MM.1S (cell line): ENCODE results near the gene CSF1R.

Experiments used
- DNase-seq: peaks from one replicate; pipeline ENCODE4 v3.0.0-alpha.2; 2015
- H2AFZ ChIP-seq: fragments of 300-600 bp; sonication (generic); 2 replicates; pipeline ENCODE4 v1.6.0; 2016; ENCODE audit warnings: antibody characterized with exemption, low read length
- H3F3A ChIP-seq: fragments of 300-600 bp; sonication (generic); 2 replicates; pipeline ENCODE4 v1.6.1; 2016; ENCODE audit warnings: mild to moderate bottlenecking, antibody characterized with exemption, low read length, moderate library complexity, mixed read lengths; ENCODE audit not compliant: insufficient read depth
- H3K27ac ChIP-seq: fragments of 300-600 bp; sonication (generic); 2 replicates; pipeline ENCODE4 v1.5.1; 2016; ENCODE audit warnings: mild to moderate bottlenecking, low read length
- H3K27me3 ChIP-seq: fragments of 300-600 bp; sonication (generic); replicated peaks from 2 replicates; pipeline ENCODE4 v1.6.0; 2016; ENCODE audit warnings: low read length; ENCODE audit not compliant: insufficient read depth
- H3K36me3 ChIP-seq: fragments of 300-600 bp; sonication (generic); replicated peaks from 2 replicates; pipeline ENCODE4 v1.6.1; 2016; ENCODE audit warnings: mild to moderate bottlenecking, low read length, mixed read lengths; ENCODE audit not compliant: insufficient read depth
- H3K4me1 ChIP-seq: fragments of 300-600 bp; sonication (generic); 2 replicates; pipeline ENCODE4 v1.6.1; 2016; ENCODE audit warnings: low read length, mixed read lengths
- H3K4me2 ChIP-seq: fragments of 300-600 bp; sonication (generic); 2 replicates; pipeline ENCODE4 v1.6.0; 2016; ENCODE audit warnings: low read depth, low read length
- H3K4me3 ChIP-seq: fragments of 300-600 bp; sonication (generic); 2 replicates; pipeline ENCODE4 v1.5.1; 2016; ENCODE audit warnings: low read length, mixed read lengths
- H3K79me2 ChIP-seq: fragments of 300-600 bp; sonication (generic); 2 replicates; pipeline ENCODE4 v1.6.1; 2016; ENCODE audit warnings: mixed run types, low read length, mixed read lengths
- H3K9ac ChIP-seq: fragments of 300-600 bp; sonication (generic); 2 replicates; pipeline ENCODE4 v1.6.1; 2016; ENCODE audit warnings: low read length, mixed read lengths
- H3K9me2 ChIP-seq: fragments of 300-600 bp; sonication (generic); replicated peaks from 2 replicates; pipeline ENCODE4 v1.6.1; 2016; ENCODE audit warnings: mild to moderate bottlenecking, low read length, mixed read lengths; ENCODE audit not compliant: insufficient read depth
- H3K9me3 ChIP-seq: fragments of 300-600 bp; sonication (generic); replicated peaks from 2 replicates; pipeline ENCODE4 v1.6.1; 2016; ENCODE audit warnings: mild to moderate bottlenecking, low read length, mixed read lengths; ENCODE audit not compliant: insufficient read depth
- H4K20me1 ChIP-seq: fragments of 300-600 bp; sonication (generic); 2 replicates; pipeline ENCODE4 v1.6.1; 2016; ENCODE audit warnings: mild to moderate bottlenecking, low read length, moderate library complexity, mixed read lengths; ENCODE audit not compliant: insufficient read depth
- CTCF ChIP-seq: fragments of 300-600 bp; sonication (generic); IDR thresholded peaks from 2 replicates; pipeline ENCODE4 v1.5.1; 2016; ENCODE audit warnings: antibody characterized with exemption, low read length, mixed read lengths
- EZH2 ChIP-seq: fragments of 300-600 bp; sonication (generic); optimal IDR thresholded peaks from 2 replicates; pipeline ENCODE3; 2017; ENCODE audit warnings: low read depth, mild to moderate bottlenecking, antibody characterized with exemption, low read length, mixed read lengths
- EZH2phosphoT487 ChIP-seq: fragments of 300-600 bp; sonication (generic); IDR thresholded peaks from 2 replicates; pipeline ENCODE4 v1.6.1; 2018; ENCODE audit warnings: antibody characterized with exemption, low read length

CSF1R gene

GRCh38 chr5:150057511-150057910, 28.8 kb downstream of the CSF1R start:
- H3K4me1 ChIP-seq: no peaks in the 10 kb centered on the region
- H3K27me3 ChIP-seq: no peaks in the 10 kb centered on the region
- H3F3A ChIP-seq: no peaks in the 10 kb centered on the region
- H3K9me3 ChIP-seq: no peaks in the 10 kb centered on the region
- no peaks in the 10 kb centered on the region for H3K36me3 ChIP-seq
- no peak for DNase-seq
- H4K20me1 ChIP-seq: no peaks in the 10 kb centered on the region
- no peak overlapping the region for H3K27ac ChIP-seq
- H3K4me2 ChIP-seq: no peak overlapping the region
- no peak overlapping the region for H3K9ac ChIP-seq
- TF ChIP-seq EZH2phosphoT487: no peak
- TF ChIP-seq EZH2: no peak
- TF ChIP-seq CTCF: no peak
- no peaks in the 10 kb centered on the region for H3K9me2 ChIP-seq
- H3K4me3 ChIP-seq: no peak overlapping the region
- no peaks in the 10 kb centered on the region for H3K79me2 ChIP-seq
- H2AFZ ChIP-seq: no peak overlapping the region

DNA sequence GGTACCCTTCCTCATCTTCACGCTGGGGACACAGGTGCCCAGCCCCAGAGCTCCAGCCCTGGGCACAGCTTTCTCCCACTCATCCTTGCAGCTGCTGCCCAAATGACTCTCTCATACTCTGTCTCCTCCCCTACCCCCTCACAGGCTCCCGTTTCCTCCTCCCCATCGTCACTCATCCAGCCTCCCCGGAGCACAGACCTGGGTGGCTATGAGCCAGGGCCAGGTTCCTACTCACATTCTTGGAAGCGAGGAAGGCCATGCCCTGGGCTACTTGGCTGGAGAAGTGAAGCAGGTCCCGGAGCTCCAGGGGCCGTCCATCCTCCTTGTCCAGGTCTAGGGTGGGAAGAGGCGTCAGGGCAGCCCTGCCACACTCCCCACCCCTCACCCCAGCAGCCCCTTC, 29.3 kb downstream of the CSF1R start:
- Histone ChIP-seq H2AFZ (no peak overlapping the region), H3K79me2 (no peaks in the 10 kb centered on the region), H3K27ac (no peak overlapping the region), H3K4me1 (no peaks in the 10 kb centered on the region), H3K4me2 (no peak overlapping the region), H3K4me3 (no peak overlapping the region), H3K9ac (no peak overlapping the region), H4K20me1 (no peaks in the 10 kb centered on the region), H3K27me3 (no peaks in the 10 kb centered on the region), H3F3A (no peaks in the 10 kb centered on the region), H3K36me3 (no peaks in the 10 kb centered on the region), H3K9me2 (no peaks in the 10 kb centered on the region), H3K9me3 (no peaks in the 10 kb centered on the region)
- no peak for TF ChIP-seq EZH2phosphoT487
- no peak for DNase-seq

GRCh38 chr5:150056075-150056443, 30.3 kb downstream of the CSF1R start:
- Histone ChIP-seq H3K4me1 (no peaks in the 10 kb centered on the region), H3K9me3 (no peaks in the 10 kb centered on the region), H3K4me2 (no peak overlapping the region), H2AFZ (no peak overlapping the region), H3F3A (no peaks in the 10 kb centered on the region), H3K4me3 (no peak overlapping the region), H3K27ac (no peak overlapping the region), H3K36me3 (peaks cover 8% of the 10 kb centered on the region), H3K9me2 (no peaks in the 10 kb centered on the region), H4K20me1 (no peaks in the 10 kb centered on the region), H3K9ac (no peak overlapping the region), H3K27me3 (no peaks in the 10 kb centered on the region), H3K79me2 (no peaks in the 10 kb centered on the region)
- no peak for TF ChIP-seq EZH2phosphoT487
- TF ChIP-seq EZH2: no peak
- no peak for TF ChIP-seq CTCF
- DNase-seq: no peak

GRCh38 chr5:150055326-150056074, 30.9 kb downstream of the CSF1R start:
- TF ChIP-seq EZH2: no peak
- no peak for TF ChIP-seq CTCF
- TF ChIP-seq EZH2phosphoT487: no peak
- no peaks in the 10 kb centered on the region for H3K9me2 ChIP-seq
- no peaks in the 10 kb centered on the region for H3F3A ChIP-seq
- H3K9me3 ChIP-seq: no peaks in the 10 kb centered on the region
- no peak overlapping the region for H3K4me3 ChIP-seq
- H4K20me1 ChIP-seq: no peaks in the 10 kb centered on the region
- no peak overlapping the region for H3K9ac ChIP-seq
- no peak overlapping the region for H3K4me2 ChIP-seq
- H3K4me1 ChIP-seq: no peaks in the 10 kb centered on the region
- H3K27ac ChIP-seq: no peak overlapping the region
- no peak overlapping the region for H2AFZ ChIP-seq
- no peak for DNase-seq
- no peaks in the 10 kb centered on the region for H3K79me2 ChIP-seq
- peaks cover 13% of the 10 kb centered on the region for H3K36me3 ChIP-seq
- H3K27me3 ChIP-seq: no peaks in the 10 kb centered on the region
